GM19324 (cell line): ENCODE measurements around the gene PPP1R9A.

Source experiments
- ATAC-seq: cut with Tn5 transposase; IDR thresholded peaks from one replicate; pipeline ENCODE4 v1.9.1; 2021; ENCODE audit warnings: mild to moderate bottlenecking, moderate library complexity; ENCODE audit not compliant: unreplicated experiment, low FRiP score

Gene PPP1R9A

DNA sequence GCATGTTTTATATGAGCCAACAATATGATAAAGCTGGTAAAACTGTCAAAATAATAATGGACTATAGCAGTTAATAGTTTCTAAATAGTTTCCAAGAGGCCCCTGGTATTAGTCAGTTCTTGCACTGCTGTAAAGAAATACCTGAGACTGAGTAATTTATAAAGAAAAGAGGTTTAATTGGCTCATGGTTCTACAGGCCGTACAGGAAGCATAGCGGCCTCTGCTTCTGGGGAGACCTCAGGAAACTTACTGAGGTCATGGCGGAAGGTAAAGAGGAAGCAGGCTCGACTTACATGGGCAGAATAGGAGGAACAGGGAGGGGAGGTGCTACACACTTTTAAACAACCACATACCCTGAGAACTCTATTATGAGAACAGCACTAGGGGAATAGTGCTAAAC, 104.6 kb downstream of the PPP1R9A start:
- no peak for ATAC-seq

GRCh38 chr7:95018021-95018420, 110.6 kb downstream of the PPP1R9A start:
- ATAC-seq, result no peak

- ATAC-seq, result no peak
Measured at GRCh38 chr7:95026018-95026417, 118.6 kb downstream of the PPP1R9A start.

- ATAC-seq, result no peak
Measured at GRCh38 chr7:95026421-95027072, 119.2 kb downstream of the PPP1R9A start.

DNA sequence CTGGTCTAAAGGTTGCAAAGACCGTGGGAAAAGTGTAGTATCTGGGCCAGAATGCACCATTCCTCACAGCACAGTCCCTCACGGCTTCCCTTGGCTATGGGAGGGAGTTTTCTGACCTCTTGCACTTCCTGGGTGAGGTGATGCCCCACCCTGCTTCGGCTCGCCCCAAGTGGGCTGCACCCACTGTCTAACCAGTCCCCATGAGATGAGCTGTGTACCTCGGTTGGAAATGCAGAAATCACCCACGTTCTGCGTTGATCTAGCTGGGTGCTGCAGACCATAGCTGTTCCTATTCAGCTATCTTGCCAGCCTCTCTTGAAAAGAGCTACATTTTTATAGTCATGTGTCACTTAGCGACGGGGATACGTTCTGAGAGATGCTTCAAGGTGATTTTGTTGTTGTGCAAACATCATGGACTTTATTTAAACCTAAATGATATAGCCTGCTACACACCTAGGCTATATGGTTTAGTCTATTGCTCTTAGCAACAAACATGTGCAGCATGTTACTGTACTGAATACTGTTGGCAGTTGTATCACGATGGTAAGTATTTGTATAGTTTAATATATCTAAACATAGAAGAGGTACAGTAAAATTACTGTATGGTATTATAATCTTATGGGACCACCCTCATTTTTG, 120.0 kb downstream of the PPP1R9A start:
- no peak for ATAC-seq

DNA sequence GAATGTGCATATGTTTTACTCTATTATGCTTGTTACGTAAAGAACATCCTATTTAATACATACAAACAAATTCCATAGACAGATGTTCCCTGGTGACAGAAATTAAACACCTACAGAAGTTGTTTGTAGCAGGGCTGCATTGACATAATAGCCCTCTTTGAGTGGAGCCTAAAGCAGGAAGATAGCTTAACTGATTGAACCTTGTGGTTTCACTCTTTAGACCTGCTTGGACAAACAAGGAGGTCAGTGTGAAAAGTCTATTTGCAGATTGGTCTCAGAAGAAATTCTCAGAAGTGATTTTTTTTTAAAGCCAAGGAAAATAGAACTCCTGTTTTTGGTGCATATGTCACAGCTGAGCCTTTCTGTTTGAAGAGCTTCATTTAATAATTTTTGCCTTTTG, 121.3 kb downstream of the PPP1R9A start:
- no peak for ATAC-seq

DNA sequence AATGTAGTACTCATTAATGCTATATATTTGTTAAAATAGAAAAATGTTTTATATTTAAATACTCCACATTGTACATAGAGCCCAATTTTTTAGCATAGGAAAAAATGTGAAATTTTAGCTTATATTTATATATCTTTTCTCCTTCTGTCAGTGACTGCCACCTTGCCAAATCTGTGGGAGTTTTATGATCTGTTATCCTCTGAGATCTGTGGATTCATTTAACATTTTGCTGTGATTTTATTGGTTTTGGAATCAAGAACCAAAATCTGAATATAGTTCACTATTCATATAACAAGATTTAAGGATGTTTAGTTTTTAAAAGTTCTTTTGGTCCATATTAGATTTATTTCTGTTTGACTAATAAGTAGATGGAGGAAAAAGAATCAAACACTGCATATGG, 127.9 kb downstream of the PPP1R9A start:
- no peak for ATAC-seq

DNA sequence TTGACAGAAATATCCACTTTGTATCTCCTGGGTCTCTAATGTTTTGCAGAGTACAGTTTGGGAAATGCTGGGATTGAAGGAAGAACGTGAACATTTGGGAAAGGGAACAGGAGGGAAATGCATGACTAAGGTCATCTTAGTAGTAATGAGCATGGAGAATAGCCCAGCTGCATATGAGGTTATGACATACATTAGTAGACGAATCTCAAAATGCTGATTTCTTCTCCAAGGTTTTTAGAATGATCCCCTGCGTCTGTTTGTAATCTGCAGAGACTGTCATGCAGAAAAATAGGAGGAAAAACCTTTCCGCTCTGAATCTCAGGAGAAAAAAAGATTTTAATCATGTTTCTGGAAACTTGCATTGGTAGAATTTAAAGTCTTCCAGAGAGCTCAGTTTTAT, 133.6 kb downstream of the PPP1R9A start:
- ATAC-seq, result no peak

- ATAC-seq, result no peak
Measured at GRCh38 chr7:95045236-95045923, 138.0 kb downstream of the PPP1R9A start.

DNA sequence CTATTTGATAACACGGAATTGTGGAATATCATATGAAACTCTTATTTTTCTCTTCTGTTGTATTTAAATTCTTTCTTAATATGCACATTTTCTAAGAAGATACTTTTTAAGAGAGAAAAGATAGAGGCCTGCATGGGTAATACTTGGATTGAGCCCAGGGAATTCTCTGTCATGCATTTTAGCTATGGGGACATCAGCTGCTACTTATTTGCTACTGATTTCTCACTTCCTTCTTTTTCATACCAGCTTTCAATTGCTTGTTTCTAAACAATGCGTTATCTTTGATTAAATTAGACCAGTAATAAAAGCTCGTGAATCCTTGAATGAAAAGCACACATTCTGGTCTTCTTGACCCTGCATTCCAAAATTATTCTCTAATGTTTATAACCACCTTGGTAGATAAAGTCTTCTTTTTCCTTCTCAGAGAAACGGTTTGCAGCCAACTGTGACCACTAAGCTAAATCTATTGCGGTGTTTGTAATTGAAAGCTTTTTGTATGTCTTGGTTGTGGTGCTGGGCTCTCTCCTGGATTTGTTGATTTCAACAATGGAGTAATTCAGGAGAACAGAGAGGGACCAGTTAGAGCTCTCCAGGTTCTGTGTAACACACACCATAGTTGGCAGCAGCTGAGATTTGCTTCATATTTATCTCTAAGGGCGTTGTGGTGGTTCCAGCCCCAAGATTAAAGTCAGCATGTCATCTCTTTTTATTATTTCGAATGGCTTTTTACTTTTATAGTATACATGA, 139.3 kb downstream of the PPP1R9A start:
- no peak for ATAC-seq

GRCh38 chr7:95047291-95047690, 139.9 kb downstream of the PPP1R9A start:
- ATAC-seq, result no peak

DNA sequence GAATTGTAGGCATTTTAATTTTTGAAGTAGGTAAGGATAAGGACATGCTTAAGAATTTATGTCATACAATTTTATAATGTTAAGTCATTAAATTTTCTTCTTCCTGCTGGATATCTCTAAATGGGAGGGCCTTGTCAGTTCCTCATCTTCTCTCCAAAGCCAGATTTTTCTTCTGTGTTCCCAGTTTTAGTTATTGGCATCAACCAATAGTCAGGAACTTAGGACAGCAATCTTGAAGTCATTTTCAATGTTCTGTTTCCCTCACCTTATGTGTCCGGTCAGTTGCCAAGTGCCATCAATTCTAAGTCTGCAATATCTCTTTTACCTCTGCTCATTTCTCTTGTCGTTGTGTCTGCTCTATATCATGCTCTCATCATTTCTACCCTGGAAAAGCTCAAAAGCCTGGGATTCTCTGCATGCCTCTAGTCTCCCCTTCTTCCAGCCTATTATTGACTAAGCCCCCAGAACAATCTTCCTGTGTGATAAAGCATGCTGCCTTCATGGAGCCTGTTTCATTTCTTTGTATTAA, 145.2 kb downstream of the PPP1R9A start:
- ATAC-seq, result no peak

GRCh38 chr7:95054386-95054785, 147.0 kb downstream of the PPP1R9A start:
- ATAC-seq, result no peak

DNA sequence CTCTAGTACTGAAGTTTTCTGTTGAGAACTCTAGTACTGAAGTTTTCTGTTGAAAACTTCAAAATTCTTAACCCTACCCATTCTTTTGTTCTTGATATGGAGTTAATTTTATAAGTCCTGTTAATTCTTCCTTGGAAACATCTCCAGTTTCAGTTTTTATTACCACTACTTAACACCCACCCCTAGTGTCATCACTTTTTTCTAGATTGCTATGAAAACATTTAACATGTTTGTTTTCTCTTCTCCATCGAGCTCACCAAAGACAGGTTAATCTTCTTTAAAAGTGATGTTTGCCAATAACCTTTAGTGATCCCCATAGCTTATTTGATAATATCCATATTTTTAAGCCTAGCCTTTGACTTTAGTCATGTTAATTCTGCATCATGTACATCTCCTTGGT, 147.9 kb downstream of the PPP1R9A start:
- ATAC-seq, result no peak

DNA sequence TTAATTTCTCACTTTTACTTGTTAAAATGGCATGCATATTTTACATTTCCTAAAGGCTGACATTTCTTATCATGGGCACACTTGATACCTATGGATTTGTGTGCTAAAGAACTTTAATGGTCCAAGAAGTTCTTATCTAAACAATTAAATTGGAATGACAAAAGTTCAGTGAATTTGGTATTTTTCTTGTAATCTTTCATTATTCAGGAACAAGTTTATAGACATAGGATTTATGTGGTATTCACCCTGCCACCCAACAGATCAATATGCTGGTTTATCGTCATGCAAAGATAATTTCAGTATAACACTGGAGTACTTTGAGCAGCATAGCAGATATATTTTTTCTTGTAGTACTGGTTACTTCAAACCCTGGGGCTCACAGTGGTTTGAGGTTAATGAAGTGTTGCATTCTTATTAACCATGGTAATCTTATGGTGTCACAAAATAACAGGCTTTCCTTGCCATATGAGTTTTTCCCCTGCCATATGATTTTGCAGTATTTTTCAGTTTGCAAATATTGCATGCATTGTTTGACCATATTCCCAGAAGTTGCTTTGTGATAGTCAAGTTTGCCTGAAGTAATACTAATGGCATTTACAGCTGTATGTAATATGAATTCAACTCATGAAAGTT, 148.8 kb downstream of the PPP1R9A start:
- no peak for ATAC-seq

DNA sequence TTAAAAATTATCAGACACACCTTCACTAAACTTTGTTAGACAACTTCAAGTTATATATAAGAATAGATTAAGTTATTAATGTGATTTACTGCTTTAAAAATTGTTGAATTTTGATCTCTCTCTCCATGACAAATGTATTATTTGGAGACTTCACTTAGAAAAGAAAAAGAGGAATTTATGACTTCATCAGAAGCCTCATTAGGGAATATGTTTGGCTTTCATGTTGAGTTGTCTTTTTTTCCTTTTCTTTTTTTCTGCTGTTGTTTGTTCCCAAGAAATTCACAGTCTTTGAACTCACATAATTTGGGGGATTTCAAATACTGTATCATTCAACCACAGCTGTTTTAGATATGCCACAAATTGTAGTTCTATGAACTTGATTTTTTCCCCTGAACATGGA, 149.5 kb downstream of the PPP1R9A start:
- ATAC-seq, result no peak

DNA sequence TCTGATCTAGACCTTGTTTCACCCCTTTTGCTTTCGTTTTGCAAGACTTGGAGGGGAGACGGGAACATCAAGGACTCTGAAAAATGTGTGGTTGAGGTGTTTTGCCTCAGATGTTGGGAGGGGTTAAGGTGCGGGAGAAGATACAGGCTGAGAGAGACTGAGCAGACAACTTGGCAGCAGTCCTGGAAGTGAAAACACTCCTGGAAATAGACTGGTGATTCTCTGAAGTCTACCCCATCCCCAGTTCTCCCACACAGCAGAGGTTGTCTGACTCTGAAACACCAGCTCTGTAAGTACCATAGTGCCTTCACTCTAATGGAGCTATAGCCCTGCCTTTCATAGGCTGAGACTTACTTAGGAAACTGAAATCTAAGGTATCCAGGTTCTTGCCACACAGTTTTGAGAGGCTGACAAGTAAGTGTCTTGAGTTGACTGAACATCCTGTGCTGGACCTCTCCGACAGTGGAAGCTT, 152.5 kb downstream of the PPP1R9A start:
- ATAC-seq, result no peak

GRCh38 chr7:95062901-95063300, 155.5 kb downstream of the PPP1R9A start:
- ATAC-seq, result no peak

- no peak for ATAC-seq
Measured at GRCh38 chr7:95066737-95067530, 159.5 kb downstream of the PPP1R9A start.
